ENCODE results near the gene SLC9A4.

DNA sequence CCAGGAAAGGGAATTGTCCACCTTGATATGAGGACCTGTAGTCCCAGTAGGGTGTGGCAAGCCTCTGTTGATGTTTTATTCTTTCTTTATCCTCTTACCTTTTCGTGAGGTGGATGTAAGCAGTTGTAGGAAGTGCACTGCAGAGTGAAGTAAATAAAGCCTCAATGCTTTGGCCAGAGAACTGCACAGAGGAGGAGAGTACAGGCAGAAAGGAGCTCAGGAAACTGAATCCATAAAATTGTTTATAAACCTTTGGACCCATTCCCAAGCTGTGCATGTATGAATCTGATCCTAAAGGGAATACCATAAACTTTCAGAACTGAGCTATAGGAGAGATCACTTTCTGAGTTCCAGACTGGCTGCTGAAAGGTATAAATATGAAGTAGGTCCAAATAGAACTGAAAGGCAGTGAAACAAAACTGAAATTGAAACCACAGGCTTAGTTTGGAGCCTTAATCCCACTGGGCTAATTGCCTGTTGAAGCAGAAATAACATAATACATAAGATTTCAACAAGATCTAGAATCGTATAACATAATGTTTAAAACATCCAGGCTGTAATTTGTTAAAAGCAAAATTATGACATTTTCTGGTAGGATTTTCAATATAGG, 17.9 kb upstream of the SLC9A4 start:
- TF ChIP-seq CTCF (IDR thresholded peaks at IDR 0.05; ENCODE audit: extremely low read depth in 1 of 2, insufficient read depth in 1 of 2, low read depth in 1 of 2, low read length in 2 of 2) (no peak), POLR2A (IDR thresholded peaks at IDR 0.05; ENCODE audit: low read depth, low read length) (no peak), POLR2AphosphoS5 (IDR thresholded peaks at IDR 0.05; ENCODE audit: insufficient read depth, low read depth, low read length) (no peak), EZH2 (IDR thresholded peaks at IDR 0.05; ENCODE audit: borderline replicate concordance, low read depth, low read length, severe bottlenecking) (no peak)
- TF ChIP-seq, protein P1, sequence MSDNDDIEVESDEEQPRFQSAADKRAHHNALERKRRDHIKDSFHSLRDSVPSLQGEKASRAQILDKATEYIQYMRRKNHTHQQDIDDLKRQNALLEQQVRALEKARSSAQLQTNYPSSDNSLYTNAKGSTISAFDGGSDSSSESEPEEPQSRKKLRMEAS (IDR thresholded peaks at IDR 0.05; ENCODE audit: insufficient read depth, insufficient read length) = no peak

Data from endothelial cell of umbilical vein (primary cell).